NCI-H2081 (cell line): ENCODE measurements around the gene NEDD4L.

ENCODE experiments used
- DNase-seq, 2 experiments: peaks; one replicate each; lab custom pipeline; 2025; lab: John Stamatoyannopoulos, UW

The NEDD4L gene

DNA sequence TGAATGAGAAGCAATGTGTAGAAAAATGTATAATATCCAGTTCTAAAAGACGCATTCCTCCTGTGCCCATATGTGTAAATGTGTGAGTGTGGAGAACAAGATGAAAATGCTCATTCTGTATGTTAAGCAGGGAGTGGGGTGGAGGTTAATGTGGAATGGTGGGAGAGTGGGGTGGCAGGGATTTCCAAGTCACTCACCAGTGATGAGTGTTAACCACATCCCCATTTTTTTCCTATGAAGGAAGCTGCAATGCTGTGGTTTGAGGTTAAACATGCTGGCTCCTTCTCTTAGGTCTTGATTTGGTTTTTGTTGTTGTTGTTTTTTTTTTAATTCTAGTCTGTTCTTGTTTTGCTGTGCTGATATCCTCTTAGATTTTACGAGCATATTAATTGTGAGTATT, 169.4 kb downstream of the NEDD4L start:
- DNase-seq = no peak

DNA sequence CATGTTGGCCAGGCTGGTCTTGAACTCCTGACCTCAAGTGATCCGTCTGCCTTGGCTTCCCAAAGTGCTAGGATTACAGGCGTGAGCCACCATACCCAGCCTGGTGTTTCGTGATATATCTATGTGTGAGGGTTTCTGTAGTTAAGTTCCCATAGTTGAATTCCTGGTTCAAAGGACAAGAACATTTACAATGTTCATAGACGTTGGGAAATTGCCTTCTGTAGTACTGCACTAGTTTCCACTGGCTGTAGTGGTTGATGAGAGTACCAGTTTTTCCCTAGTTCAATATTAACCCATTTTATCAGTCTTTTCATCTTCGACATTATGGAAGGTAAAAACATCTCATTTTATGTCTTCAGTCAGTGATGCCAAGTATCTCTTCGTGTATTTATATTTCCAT, 171.0 kb downstream of the NEDD4L start:
- no peak for DNase-seq

DNA sequence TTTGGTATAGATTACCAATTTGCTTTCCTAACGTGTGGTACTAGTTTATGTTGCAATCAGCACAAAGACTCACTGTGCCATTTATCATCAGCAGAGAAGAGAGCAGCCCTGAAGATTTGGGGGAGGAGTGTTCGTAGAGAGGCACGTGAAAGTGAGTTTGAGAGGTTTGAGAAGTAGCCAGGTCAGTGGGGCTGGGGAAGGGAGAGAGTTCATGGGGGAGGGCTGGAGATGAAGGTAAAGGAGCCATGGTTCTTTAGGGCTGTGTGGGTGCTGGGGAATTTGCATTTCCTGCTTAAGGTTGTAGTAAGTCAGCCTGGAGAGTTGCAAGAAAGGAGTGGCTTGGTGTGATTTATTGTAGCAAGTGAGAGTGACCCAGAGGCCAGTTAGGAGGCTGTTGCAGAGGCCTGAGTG, 172.1 kb downstream of the NEDD4L start:
- no peak for DNase-seq

DNA sequence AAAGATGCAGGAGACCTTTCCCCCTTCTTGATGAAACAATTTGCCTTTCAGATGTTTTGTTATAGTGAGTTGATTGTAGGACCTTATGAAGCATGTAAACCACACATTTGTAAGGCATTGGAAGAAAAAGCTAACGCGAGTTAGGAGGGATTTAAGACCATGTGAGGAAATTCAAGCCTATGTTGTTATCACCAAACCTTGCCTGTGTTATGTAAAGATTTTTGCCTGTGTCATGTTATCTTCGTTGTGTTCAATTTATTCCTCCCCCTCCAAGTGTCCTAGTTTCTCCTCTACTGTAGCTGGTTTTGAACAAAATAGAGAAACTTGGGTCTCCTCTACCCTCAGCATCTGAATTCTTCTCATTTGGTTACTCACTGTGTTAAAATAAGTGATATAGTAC, 173.0 kb downstream of the NEDD4L start:
- no peak for DNase-seq

DNA sequence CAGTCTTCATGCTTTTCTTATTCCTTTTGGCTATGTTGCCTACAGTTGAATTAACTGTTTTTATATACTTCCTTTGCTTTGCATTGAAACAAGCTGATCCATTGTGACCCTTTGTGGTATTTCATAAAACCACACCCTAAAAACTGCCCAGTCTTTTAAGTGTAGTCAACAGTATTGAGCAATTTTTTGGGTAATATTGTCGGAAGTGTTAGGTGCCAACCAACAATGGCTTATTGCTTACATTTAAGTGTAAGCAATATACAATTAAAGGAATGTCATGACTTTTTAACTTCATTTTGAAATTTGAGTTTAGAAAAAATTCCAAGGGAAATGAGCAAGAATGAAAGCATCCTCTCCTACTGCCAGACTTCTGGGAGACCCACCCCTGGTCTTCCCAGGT, 174.1 kb downstream of the NEDD4L start:
- DNase-seq = no peak

DNA sequence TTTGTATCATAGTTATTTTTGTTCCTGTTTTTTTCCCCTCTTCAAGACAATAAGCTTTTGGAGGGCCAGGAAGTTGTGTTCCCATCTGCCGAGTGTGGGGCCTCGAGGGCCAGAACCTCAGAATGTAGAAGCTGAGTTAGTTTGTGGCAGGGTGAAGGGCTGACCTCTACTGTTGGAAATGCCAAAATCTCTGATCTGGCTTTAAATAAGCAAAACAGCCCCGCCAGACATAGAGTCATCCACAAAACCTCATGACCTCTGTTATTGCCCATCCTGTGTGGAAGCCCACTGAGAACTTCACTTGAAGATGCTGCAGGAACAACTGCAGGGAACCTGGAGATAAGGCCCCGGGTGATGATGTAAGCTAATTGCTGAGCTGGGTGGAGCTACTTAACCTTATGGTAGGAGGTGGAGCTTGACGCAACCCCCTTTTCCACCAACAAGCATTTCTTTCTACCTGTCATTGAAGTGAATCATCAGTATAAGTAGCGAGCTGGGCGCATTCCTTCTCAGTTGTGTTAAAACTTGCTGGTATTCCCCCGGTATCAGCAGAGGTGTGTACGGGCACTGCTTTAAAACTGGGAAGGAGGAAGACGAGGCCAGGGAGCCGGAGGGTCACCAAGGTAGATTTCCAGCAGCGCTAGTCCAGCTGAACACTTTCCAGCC, 177.2 kb downstream of the NEDD4L start:
- DNase-seq = no peak

DNA sequence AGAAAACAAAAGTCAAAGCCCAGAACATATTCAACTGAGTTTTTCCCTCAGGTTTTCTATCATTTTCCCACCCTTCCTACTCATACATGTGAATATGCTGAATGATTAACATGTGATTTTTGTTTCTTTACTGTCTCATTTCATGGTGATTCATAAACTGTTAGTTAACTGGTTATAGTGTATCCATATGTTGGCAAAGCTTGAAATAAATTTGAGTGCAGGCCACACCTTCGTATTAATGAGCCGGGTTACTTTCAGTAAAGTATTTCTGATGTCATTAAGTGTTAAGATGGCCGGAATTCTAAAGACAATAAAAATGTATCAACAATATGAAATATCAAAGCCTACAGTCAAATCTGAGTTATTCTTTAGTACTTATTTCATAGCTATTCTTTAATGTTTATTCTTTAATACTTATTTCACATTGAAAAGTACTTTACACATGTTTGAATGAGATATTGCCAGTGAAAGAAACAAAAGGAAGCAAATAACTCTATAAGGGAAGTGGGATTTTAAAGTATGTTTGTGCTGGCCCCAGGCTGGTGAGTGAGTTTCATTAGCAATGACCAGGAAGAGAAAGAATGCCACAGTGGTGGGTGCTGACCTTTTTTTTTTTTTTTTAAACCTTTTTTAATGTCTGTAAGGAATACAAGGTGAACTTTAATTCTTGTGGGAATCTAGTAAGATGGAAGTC, 178.6 kb downstream of the NEDD4L start:
- DNase-seq = no peak

- no peak for DNase-seq
These were observed 179.8 kb downstream of the NEDD4L start for GRCh38 chr18:58223717-58224424.

GRCh38 chr18:58224425-58224750, 180.4 kb downstream of the NEDD4L start:
- DNase-seq = no peak

- no peak for DNase-seq
These were observed 181.1 kb downstream of the NEDD4L start for GRCh38 chr18:58225101-58225500.

- no peak for DNase-seq
These were observed 182.4 kb downstream of the NEDD4L start for GRCh38 chr18:58226429-58226828.

GRCh38 chr18:58227361-58227930, 183.4 kb downstream of the NEDD4L start:
- DNase-seq = no peak

DNA sequence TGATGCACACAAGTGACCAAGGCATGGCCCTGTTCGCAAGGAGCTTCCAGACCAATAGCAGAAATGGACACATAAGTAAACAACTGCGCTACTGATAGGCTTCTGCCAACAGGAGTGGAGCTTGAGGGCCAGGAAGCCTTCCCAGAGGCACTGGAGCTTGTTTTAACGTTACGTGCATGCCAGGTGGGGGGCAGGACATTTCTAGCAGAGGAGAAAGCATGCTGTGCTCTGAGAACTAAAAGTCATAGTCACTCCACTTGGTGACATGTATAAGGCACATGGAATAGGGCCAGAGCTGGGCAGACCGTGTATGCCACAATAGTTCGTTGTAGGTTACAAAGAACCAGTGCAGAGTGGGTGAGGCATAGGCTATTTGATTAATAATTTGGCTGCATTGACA, 184.2 kb downstream of the NEDD4L start:
- no peak for DNase-seq

- DNase-seq = no peak
These were observed 184.7 kb downstream of the NEDD4L start for GRCh38 chr18:58228762-58229161.

DNA sequence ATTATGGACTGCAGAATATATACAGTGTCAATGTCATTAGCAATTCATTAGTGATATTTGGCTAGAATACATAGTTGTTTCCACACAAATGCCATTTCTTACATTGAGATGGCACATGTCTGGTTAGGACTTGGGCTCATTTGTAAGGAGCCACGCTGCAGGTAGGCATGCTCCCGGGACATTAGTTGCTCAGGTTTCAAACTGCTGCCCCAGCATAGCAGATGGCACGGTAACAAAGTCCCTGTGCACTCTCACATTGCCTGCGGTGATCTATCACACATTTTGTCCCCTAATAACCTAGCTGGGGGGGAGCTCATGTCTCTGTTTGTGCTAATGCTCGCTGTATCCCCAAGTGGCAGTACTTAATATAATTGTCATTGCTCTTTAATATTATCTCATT, 185.1 kb downstream of the NEDD4L start:
- no peak for DNase-seq

GRCh38 chr18:58230438-58231179, 186.6 kb downstream of the NEDD4L start:
- DNase-seq = no peak

GRCh38 chr18:58231930-58232329, 187.9 kb downstream of the NEDD4L start:
- DNase-seq = no peak

- DNase-seq = no peak
These were observed 188.6 kb downstream of the NEDD4L start for GRCh38 chr18:58232668-58233067.

DNA sequence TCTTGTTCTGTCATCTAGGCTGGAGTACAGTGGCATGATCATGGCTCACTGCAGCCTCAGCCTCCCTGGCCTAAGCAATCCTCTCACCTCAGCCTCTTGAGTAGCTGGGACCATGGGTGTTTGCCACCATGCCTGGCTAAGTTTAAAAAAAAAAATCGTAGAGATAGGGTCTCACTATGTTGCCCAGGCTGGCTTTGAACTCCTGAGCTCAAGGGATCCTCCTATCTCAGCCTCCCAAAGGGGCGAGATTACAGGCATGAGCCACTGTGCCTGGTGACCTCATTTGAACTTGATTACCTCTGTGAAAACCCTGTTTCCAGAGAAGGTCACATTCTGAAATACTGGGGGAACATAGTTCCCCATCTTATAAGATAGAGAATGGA, 190.3 kb downstream of the NEDD4L start:
- no peak for DNase-seq

GRCh38 chr18:58235001-58235436, 191.0 kb downstream of the NEDD4L start:
- DNase-seq = peak in 1 of 2 experiments; percentile 26

- no peak for DNase-seq
These were observed 195.9 kb downstream of the NEDD4L start for GRCh38 chr18:58239879-58240278.

- DNase-seq = no peak
These were observed 197.1 kb downstream of the NEDD4L start for GRCh38 chr18:58241026-58241679.
